Suprapubic skin (tissue), 4 donors: ENCODE data around the gene APLP2.
"Not testable (repeated sequence)": the region's sequence is repeated elsewhere in the genome, so short reads cannot be mapped to it uniquely, and the experiment has no call there.

Experiments used
- EP300 ChIP-seq: sonication (generic); formaldehyde crosslinking; IDR thresholded peaks from one replicate; pipeline ENCODE4 v1.6.1; 2017; ENCODE audit warnings: antibody characterized with exemption
- POLR2A ChIP-seq, 2 donors: fragments of 450-650 bp; IDR thresholded peaks; one replicate each; pipeline ENCODE4 v1.6.1; 2017; ENCODE audit warnings: antibody characterized with exemption in 2 of 2, mild to moderate bottlenecking in 2 of 2, moderate library complexity in 2 of 2
- POLR2AphosphoS5 ChIP-seq, 3 donors: sonication (generic); formaldehyde crosslinking; IDR thresholded peaks; one replicate each; pipeline ENCODE4 v1.6.1; 2017; ENCODE audit warnings: antibody characterized with exemption in 3 of 3
- TF ChIP-seq, protein P1 (sequence below), 2 donors: fragments of 200-600 bp in 1 of 2; fragments of 450-650 bp in 1 of 2; sonication (generic) in 1 of 2; IDR thresholded peaks; one replicate each; pipeline ENCODE4 v1.5.1; 2016 to 2019; ENCODE audit warnings: antibody characterized with exemption in 2 of 2, mild to moderate bottlenecking in 1 of 2, moderate library complexity in 1 of 2

DNA sequence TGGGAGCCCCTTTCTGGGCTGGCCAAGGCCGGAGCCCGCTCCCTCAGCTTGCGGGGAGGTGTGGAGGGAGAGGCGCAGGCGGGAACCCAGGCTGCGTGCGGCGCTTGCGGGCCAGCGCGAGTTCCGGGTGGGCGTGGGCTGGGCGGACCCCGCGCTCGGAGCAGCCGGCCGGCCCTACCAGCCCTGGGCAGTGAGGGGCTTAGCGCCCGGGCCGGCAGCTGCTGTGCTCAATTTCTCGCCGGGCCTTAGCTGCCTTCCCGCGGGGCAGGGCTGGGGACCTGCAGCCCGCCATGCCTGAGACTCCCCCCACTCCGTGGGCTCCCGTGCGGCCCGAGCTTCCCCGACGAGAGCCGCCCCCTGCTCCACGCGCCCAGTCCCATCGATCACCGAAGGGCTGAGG, 48.1 kb upstream of the APLP2 start:
- TF ChIP-seq, protein P1, sequence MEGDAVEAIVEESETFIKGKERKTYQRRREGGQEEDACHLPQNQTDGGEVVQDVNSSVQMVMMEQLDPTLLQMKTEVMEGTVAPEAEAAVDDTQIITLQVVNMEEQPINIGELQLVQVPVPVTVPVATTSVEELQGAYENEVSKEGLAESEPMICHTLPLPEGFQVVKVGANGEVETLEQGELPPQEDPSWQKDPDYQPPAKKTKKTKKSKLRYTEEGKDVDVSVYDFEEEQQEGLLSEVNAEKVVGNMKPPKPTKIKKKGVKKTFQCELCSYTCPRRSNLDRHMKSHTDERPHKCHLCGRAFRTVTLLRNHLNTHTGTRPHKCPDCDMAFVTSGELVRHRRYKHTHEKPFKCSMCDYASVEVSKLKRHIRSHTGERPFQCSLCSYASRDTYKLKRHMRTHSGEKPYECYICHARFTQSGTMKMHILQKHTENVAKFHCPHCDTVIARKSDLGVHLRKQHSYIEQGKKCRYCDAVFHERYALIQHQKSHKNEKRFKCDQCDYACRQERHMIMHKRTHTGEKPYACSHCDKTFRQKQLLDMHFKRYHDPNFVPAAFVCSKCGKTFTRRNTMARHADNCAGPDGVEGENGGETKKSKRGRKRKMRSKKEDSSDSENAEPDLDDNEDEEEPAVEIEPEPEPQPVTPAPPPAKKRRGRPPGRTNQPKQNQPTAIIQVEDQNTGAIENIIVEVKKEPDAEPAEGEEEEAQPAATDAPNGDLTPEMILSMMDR (IDR thresholded peaks at IDR 0.05): not testable (repeated sequence)
- not testable (repeated sequence) for TF ChIP-seq POLR2AphosphoS5 (IDR thresholded peaks at IDR 0.05); POLR2A (IDR thresholded peaks at IDR 0.05); EP300
